Tibial nerve (tissue), 3 donors: Measurements from ENCODE around the gene LMF1.

Source experiments
- POLR2A ChIP-seq, 2 donors: fragments of 450-650 bp; IDR thresholded peaks; one replicate each; pipeline ENCODE4 v1.6.1; 2017; ENCODE audit warnings: antibody characterized with exemption in 2 of 2, mild to moderate bottlenecking in 2 of 2, moderate library complexity in 2 of 2
- TF ChIP-seq, protein P1 (sequence below), 5 experiments: fragments of 200-600 bp in 3 of 5; fragments of 450-650 bp in 2 of 5; sonication (generic) in 3 of 5; IDR thresholded peaks; one replicate each; pipeline ENCODE4 v1.5.1; 2016 to 2019; ENCODE audit warnings: antibody characterized with exemption in 5 of 5, mild to moderate bottlenecking in 3 of 5, moderate library complexity in 2 of 5

DNA sequence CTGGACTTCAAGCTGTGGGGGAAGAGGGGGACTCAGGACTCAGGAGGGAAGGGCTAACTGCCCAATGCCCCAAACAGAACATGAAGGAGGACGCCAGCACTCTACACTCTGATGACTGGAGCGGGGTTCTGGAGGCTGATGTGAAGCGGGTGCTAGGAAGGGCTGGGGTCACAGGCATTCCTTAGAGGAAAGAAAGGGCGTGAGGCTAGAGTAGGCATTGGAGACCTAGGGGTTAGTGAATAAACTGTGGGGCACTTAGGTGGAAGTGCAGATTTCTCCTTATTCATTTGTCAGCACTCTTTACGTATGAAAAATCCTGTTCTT, 760 bp upstream of the LMF1 start:
- TF ChIP-seq, protein P1, sequence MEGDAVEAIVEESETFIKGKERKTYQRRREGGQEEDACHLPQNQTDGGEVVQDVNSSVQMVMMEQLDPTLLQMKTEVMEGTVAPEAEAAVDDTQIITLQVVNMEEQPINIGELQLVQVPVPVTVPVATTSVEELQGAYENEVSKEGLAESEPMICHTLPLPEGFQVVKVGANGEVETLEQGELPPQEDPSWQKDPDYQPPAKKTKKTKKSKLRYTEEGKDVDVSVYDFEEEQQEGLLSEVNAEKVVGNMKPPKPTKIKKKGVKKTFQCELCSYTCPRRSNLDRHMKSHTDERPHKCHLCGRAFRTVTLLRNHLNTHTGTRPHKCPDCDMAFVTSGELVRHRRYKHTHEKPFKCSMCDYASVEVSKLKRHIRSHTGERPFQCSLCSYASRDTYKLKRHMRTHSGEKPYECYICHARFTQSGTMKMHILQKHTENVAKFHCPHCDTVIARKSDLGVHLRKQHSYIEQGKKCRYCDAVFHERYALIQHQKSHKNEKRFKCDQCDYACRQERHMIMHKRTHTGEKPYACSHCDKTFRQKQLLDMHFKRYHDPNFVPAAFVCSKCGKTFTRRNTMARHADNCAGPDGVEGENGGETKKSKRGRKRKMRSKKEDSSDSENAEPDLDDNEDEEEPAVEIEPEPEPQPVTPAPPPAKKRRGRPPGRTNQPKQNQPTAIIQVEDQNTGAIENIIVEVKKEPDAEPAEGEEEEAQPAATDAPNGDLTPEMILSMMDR (IDR thresholded peaks at IDR 0.05) = no peak
- TF ChIP-seq POLR2A (IDR thresholded peaks at IDR 0.05) = no peak
